ENCODE measurements around the gene CLCN1. TPM values are rescaled to one million over a fixed set of nuclear protein-coding genes. Genes with fewer than 3 reads are reported as not detected.

CLCN1 gene
- total RNA-seq, 1 donor from 2014 or later: 0.68 TPM

DNA sequence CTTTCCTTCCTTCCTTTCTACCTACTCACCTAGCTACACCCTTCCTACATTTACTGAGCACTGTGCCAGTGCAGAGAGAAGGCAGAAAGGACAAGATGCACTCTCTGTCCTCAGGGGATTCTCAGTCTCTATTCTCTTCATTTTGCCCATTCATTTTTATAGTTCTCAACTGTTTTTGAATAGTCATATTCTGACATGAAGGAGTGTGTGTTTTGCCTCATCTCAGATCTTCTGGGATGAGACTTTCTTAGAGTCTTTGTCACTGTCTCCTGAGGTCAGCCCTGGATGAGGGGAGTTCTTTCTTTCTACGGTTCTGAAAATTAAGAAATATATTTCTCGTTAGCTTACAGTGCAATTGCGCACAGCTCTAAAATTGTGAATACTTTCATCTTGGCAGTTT is 21.3 kb downstream of the CLCN1 start:
- ATAC-seq: no peak

DNA sequence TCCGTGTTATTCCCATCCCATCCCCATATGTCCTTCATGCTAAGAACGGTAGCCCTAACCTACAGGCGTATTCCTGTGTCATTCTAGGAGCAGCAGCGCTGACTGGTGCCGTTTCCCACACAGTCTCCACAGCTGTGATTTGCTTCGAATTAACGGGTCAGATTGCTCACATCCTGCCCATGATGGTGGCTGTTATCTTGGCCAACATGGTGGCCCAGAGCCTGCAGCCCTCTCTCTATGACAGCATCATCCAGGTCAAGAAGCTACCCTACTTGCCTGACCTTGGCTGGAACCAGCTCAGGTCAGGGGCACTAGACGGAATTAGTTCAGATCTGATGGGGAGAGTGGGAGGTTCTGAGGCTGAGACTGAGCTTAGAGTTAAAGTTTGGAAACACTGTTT is 25.9 kb downstream of the CLCN1 start:
- ATAC-seq: no peak

DNA sequence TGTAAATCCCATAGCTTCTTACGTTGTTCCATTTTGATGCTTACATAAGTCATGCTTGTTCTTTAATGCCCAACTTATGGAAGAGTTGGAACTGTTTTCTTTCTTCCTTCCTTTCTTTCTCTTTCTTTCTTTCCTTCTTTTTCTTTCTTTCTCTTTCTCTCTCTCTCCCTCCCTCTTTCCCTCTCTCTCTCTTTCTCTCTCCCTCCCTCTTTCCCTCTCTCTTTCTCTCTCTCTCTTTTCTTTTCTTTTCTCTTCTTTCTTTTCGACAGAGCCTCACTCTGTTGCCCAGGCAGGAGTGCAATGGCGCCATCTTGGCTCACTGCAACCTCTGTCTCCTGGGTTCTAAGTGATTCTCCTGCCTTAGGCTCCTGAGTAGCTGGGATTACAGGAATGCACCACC is 27.7 kb downstream of the CLCN1 start:
- no peak for ATAC-seq

DNA sequence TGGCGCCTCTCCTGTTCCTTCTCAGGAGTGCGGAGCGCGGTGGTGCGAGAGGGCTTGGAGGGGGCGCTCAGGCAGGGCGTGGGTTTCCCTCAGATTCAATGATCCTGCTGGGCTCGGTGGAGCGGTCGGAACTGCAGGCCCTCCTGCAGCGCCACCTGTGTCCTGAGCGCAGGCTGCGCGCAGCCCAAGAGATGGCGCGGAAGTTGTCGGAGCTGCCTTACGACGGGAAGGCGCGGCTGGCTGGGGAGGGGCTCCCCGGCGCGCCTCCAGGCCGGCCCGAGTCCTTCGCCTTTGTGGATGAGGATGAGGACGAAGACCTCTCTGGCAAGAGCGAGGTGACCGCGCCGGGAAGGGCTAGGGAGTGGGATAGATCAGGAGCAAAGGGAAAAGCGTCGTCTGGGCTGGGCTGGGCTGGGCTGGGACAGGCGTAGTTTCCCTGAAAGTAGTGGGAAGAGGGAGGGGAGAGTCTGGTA is 29.6 kb downstream of the CLCN1 start:
- ATAC-seq: peak; percentile 94

DNA sequence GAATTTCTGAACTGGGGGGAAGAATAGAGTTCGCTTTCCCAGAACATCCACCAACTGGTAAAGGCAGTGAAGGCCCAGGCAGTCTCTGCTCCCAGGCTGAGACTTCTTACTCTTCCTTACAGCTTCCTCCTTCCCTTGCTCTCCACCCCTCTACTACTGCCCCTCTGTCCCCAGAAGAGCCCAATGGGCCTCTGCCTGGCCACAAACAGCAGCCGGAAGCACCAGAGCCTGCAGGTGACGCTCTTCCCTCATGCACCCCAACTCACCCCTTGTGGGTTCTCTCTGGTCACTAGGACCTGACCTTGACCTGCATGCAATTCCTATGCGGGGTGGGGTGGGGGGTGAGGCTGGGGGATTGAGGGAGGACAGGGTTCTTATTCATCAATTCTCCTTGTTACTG is 30.1 kb downstream of the CLCN1 start:
- no peak for ATAC-seq

DNA sequence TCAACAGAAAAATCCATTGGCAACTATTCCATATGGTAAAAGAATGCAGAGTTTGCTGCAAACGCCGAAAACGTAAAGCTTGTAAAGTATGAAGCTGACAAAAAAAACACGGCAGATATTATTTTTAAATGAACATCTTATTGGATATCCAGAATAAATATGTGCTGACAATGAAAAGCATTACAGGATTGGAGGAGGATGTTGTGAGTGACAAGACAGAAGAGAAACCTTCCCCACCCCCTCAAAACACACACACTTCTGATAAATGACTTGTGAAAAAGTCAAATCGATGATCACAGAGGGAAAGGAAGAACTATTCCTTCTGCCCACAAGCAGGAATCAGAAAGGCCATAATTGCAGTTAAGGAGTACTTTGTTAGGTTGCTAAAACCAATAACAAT is 32.0 kb downstream of the CLCN1 start:
- no peak for ATAC-seq

DNA sequence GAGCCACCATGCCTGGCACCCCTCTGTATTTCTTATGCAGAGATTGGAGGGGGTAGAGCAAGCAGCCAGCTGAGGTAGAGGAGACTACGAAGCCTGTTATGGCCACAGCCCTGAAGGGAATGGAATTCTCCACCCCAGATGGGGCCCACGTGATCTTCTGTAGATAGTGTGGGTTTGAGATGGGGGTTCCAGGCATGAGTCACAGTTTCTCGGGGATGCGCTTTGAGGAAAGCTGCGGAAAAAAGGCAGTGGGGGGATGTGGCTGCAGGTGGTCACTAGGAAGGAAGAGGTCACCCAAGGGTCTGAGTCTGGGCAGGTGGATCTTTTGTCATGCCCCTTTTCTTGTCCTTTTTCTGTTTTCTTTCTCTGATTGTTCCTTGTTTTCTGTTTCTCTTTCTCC is 35.1 kb downstream of the CLCN1 start:
- no peak for ATAC-seq

DNA sequence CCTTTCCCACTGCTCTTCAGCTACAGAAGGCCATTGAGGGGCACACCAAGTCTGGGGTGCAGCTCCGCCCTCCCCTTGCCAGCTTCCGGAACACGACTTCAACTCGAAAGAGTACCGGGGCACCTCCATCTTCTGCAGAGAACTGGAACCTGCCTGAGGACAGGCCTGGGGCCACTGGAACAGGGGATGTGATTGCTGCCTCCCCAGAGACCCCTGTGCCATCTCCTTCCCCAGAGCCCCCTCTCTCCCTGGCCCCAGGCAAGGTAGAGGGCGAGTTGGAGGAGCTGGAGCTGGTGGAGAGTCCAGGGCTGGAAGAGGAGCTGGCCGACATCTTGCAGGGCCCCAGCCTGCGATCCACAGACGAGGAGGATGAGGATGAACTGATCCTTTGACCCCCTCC is 35.7 kb downstream of the CLCN1 start:
- no peak for ATAC-seq

DNA sequence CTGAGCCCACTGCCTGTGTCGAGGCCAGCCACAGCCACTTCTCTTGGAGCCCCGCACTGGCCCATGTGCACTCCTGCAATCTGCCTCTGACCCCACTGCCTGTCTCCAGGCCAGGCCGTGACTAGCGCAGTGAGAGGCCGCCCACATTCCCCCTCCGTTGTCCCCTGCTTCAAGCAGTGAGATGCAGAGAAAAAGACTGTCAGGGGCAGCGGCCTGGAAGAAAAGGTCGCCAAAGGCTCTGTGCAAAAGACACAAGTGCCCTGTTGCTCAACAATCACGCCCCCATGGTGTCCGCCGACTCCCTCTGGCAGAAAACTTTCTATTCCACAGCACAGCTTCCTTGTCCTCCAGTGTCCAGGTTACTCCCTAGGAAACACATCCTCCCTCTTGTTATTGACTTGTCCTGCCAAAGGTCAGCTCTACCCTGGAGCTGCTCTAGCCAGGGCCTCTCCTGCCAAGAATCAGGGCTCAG is 36.7 kb downstream of the CLCN1 start:
- no peak for ATAC-seq

DNA sequence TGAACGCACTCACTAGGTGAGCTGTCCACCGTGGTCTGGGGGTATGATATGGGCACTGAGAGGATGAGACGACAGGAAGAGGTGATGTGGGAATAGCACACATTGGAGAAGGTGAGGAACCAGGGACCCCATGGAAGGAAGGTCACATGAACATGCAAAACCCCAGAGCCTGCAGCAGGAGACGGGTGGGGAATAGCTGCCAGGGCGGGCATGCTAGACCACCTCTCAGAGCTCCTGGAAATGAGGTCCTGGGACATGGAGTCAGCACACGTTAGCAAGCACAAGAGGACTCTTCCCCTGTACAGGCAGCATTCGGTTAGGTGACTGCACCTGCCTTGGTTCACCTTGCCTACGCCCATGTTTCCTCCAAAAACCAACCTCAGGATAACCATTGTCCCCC is 38.5 kb downstream of the CLCN1 start:
- no peak for ATAC-seq

DNA sequence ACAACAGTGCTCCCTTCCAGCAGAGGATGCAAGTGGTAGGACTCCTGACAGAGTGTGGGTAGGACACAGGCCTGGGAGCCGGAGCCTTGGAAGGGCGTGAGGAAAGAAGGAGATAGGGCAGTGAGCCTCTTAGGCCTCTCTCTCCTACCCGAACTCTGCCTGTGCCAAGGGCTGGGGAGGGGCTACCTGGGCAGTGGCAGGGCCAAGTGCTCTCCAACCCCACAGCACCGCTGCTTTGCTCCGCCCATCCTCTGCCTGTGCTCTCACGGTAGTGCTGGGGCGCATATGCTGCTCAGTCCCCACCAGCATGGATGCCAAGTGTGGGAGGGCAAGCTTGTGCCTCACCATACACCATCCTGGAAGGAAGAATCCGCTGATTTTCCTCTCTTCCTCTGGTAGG is 39.1 kb downstream of the CLCN1 start:
- ATAC-seq: no peak

DNA sequence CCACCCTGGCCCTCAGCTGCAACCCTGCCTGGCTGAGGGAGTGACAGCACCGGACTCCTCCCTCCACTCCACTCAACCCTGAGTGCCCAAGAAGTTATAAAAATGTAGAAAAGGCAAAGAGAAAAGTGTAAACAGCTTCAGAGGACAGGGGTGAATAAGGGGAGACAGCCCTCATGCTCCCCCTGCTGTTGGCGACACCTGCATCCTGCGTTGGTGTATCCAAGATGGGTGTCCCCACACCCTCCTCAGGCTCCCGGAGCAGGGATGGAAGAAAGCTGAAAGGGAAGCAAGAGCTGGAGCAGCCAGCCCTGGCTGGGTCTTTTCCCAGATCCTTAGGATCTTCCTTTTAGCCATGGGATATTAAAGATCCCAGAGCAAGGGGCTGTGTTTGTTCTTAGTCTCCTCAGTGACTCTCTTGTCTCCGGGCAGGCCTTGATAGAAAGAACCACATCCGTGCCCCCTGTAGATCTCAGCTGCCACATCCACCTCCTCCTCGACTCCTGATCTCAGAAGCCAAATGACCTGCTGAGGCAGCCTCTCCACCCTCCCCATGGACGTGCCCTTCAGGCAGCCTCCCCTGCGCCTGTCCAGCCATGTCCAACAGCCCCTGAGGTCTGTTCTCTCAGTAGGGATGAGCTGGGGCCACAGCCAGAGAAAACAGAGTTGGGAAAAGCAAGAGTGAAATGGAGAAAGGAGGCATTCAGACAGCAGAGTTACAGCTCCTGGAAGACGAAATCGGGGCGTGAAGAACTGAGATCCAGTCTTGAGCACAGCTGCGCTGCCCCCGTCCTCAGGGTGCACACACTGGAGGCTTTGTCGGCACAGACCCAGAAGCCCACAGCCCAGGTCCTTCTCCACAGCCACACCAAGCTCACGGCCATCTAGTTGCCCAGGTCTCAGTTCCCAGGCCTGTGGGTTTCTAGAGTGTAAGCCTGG is 39.8 kb downstream of the CLCN1 start:
- no peak for ATAC-seq

DNA sequence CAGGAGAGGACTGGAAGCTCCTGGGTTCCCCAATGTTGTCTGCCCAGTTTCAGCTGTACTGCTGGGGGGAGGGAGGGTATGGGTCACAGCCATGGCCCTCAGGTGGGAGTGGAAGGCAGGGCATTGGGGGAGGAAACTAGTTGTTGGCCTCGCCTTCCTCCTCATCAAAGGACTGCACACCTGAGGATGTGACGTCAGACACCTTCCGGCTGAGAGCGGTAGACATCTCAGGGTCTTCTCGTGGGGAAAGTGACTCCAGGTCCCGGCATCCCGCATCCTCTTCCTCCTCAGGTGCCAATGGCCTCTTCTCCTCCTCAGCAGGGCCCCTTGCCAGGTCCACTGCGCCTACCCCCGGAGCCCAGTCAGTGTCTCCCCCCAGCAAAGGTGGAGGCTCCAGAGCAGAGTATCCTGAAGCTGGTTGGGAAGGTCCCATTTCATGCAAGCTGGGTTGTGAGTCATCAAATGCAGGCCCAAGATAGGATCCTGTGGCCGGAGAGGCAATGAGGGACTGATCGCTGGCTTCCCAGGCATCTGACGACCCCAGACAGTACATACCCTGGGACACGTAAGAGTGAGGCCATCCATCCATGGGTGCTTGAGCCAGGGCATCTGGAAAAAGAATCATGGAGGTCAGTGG is 40.6 kb downstream of the CLCN1 start:
- ATAC-seq: no peak

DNA sequence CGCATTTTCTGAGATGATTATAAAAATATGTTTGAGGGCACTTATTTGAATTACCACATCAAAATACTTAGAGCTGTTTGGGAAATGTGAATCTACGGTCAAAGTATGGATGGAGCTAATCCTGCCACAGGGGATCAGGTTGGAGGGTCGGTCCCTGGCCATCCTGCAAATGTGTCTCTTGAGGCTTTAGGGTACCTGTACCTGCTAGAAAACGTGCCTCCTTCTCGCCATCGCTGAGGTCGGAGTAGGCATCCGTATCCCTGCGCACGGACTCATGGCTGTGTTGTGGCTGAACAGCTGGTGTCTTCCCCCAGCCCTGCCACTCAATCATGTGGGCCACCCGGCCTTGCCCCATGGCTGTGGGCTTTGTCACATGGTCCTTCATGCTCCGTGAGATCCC is 42.7 kb downstream of the CLCN1 start:
- no peak for ATAC-seq

DNA sequence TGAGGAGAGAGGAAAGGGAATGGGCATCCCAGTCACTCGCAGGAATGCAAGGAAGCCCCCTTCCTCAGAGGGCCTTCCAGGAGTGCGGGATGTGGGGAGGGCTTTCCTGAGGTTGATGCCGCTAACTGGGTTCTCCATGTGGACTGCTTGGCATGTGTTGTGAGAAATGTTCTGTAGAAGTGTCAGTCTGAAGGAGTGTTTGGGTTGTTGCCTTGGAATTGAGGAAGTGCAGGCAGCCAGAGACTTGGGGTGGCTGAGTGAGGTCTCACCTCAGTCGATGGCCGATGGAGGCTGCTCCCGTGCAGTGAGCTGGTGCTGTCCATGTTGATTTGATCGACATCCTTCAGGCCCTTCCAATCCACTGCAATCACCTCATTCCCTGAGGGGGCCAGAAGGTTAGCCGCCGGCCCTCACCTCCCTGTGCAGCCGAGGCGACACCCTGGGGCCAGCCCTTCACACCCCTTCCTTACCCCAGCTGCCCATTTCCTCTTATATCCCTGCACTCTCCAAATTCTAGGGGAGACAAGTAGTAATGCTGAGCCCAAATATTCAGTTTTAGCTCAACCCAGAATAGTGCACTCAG is 44.0 kb downstream of the CLCN1 start:
- ATAC-seq: no peak

DNA sequence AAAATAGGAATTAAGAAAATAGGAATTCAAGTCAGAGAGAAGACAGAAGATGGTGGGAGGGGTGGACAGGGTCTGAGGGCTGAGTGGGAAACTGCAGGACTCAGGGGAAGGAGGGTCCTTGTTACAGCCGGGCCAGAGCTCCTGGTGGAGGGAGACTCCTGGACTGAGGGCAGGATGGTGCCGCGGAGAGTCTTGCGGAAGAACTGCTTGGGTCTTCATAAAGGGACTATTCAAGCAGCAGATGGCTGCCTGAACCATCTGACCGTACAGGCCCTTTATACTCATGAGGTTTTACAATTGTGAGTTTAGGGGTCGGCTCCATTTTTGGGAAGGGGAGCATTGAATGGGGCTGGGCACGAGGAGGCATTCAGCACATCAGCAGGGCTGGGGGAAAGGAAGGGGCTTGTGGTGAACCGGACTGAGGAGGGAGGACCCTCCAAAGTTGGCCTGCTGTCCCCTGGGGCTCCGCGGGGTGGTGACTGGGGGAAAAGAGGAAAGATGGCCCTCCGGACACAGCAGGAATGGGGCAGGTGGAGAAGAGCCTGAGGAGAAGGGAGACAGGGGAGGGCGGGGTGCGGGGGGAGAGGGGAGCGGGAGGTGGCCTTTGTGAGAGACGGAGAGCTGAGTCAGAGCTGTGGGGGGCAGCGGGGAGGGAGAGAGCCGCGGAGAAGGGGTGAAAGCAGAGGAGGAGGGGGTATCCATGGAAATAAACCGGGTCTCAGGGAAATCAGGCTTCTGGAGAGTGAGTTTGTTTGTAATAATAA is 45.1 kb downstream of the CLCN1 start:
- ATAC-seq: no peak

DNA sequence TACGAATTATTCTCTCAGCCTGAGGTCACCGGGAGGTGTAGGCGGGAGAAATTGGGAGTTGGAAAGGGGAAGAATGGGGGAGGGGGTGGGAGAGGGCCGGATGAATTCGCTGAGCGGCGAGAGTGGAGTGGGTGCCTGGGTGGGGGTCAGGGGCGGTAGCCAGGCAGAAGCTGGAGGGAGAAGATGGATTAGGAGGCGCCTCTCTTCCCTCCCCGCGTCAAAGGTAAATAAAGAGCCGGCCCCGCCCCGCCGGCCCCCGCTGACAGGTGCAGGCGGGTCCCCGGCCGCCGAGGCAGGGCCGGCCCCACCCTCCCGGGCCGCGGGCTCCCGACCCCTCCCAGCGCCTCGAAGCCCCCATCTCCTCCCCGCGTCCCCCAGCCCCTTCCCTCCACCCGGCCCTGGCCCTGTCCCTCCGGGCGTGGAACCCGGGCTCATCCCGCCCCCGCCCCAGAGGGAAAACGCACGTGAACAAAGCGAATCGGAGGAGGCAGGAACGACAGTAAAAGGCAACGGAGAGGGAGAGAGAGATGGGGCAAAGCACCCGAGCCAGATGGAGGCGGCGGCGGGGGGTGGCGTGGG is 45.7 kb downstream of the CLCN1 start:
- ATAC-seq: no peak

DNA sequence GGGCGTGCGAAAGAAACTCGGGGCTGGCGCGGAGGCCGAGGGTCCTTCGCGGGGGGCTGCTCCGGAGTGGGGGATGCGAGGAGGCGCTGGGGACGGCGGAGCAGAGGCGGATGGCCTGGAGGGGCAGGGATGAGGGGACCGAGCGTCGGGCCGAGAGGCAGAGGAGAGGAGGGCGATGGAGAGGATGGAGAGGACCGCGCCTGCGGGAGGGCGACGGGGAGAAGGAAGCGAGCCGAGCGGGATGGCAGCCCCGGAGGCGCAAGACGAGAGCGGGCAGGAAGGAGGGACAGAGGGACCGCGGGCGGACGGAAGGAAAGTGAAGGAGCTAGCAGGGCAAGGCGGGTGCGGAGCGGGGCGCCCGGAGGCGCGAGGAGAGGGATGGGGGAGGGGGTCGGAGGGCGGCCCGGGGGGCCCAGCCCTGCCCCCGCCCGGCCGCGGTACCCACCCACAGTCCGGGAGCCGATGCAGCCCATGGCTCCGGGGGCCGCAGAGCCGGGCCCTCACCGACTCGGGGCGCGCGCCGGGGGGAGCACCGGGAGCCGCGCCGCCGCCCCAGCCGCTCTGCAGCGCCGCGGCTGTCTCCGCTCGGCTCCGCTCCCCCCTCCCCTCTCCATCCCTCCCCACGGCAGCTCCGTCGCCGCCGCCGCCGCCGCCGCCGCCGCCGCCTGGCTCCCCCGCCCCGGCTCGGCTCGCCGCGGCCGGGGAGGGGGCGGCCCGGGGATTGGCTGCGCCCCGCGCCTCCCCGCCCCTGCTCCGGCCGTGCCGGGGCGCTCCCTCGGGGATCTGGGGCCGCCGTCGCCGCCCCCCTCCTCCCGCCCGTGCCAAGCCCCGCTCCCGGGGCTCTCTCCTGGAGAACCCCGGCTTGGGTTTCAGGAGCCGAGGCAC is 46.5 kb downstream of the CLCN1 start, which contains the start of gene FAM131B:
Gene FAM131B, minus strand, starts transcription at position 583 of the 885 bp plus-strand sequence. Its CDS starts 110 bp downstream, at position 473.
- peak; percentile 41 for ATAC-seq

DNA sequence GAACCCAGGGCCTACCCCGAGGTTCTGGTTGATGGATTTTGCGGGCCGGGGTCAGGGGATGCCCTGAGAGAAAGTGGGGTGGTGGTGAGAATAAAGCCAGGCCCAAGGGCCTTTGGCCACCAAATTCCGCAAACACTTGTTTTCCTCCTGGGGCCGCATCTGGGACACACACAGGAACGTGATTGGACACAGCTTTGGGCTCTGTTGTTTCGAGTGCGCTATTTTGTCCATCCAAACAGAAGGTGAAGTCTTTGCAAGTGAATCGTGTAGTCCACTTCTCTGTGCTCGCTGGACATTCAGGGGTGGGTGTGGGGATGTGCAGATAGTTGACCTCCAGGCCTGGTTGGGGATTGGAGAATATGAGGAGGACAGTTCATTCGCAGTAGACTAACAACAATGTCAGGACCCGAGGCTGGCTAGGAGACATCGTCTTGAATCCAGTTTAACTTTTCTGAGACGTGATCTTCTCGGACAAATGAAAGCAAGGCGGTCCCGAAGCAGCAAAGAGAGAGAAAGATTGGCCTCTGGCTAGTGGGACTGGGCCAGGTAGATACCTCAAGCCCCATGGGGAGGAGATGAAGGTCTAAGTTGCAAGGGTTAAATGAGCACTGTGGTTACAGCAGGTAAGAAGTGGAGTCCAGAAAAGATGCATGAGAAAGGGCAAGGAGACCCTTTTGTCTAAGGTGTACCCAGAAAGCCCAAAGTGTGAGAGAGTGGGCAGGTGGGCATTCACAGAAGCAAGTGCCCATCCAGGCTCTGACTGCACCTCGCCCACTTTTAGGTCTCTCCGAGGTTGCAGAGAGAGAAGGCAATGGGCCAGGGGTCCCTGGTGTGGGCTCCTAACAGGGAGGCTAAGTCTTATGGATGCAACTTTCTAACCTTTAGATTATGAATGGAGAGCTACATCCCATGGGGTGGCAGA is 47.4 kb downstream of the CLCN1 start:
- ATAC-seq: no peak

DNA sequence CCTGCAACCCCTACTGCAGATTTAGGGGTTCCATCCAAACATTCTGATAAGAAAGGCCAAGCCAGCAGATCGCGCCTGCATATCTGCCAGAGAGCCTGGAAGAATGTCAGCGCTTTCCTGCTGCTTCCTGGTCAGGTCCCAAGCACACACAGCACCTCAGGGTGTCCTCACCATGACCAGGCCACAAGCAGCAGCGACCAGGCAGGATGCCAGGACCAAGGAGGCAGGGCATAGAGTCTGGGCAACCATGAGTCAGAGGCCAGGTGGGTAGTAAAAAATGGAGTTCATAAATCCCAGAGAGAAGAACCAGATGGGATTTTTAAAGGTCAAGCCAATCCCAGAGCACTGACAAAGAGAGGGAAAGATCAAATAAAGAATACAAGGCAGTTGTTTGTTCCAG is 52.1 kb downstream of the CLCN1 start:
- ATAC-seq: peak; percentile 82
